Astrocyte of the cerebellum (primary cell): ENCODE measurements around the gene PLA1A.

Experiments
- DNase-seq: peaks from one replicate; pipeline ENCODE4 v3.0.0-alpha.2; 2011; ENCODE audit warnings: low read depth
- H3K4me3 ChIP-seq: 2 replicates; pipeline ENCODE4 v1.5.1; 2011; ENCODE audit warnings: mild to moderate bottlenecking, low read depth, low read length, moderate library complexity
- in situ Hi-C: cut with HindIII; loops from 2 replicates; pipeline ENCODE4 v1.10.0; 2017; ENCODE audit warnings: low sequenced_read_pairs
- TF ChIP-seq, protein P1 (sequence below): IDR thresholded peaks from 2 replicates; pipeline ENCODE4 v1.5.1; 2012; ENCODE audit warnings: low read length, low read depth, moderate library complexity, mild to moderate bottlenecking; ENCODE audit errors: missing control alignments

The PLA1A gene

GRCh38 chr3:119631516-119631915 lies 33.8 kb downstream of the PLA1A start:
- DNase-seq = no peak
- H3K4me3 ChIP-seq = no peak overlapping the region
- in situ Hi-C loops = no loop called here
- TF ChIP-seq, protein P1, sequence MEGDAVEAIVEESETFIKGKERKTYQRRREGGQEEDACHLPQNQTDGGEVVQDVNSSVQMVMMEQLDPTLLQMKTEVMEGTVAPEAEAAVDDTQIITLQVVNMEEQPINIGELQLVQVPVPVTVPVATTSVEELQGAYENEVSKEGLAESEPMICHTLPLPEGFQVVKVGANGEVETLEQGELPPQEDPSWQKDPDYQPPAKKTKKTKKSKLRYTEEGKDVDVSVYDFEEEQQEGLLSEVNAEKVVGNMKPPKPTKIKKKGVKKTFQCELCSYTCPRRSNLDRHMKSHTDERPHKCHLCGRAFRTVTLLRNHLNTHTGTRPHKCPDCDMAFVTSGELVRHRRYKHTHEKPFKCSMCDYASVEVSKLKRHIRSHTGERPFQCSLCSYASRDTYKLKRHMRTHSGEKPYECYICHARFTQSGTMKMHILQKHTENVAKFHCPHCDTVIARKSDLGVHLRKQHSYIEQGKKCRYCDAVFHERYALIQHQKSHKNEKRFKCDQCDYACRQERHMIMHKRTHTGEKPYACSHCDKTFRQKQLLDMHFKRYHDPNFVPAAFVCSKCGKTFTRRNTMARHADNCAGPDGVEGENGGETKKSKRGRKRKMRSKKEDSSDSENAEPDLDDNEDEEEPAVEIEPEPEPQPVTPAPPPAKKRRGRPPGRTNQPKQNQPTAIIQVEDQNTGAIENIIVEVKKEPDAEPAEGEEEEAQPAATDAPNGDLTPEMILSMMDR = no peak

DNA sequence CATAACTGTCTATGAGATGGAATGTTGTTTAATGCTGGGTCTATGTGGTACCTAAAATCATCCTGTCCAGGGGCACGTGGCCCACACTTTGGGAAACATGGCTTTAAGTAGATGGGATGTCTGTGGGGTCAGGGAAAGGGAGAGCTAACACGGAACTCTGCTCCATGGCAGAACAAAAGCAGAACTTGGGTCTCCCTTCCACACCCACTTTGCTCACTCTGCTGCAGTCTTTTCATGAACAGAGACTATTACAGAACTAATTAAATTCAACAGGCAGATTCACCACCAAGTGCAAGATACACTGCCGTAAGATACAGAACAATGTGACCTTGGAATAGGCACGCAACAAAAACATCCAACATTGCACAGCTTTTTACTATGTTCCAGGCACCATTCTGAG lies 34.5 kb downstream of the PLA1A start:
- no peak overlapping the region for H3K4me3 ChIP-seq
- no peak for DNase-seq
- TF ChIP-seq, protein P1 = no peak
- in situ Hi-C loops = no loop called here

DNA sequence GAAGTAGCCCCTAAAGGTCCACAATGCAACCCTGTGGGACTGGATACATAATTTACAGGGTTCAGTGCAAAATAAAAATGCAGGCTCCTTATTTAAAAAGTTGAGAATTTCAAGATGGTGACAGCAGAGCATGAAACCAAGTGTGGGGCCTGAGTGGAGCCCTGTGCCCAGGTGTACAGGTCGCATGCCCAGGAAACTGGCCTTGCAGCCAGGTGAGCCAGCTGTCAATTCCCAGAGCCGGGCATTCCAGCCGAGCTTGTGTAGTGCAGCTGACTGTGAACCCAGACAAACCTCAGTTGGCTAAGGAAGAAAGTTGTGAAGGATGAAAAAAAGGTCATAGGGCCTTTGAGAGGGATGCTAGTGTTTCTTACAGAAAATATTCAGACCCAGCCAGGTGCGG lies 35.1 kb downstream of the PLA1A start:
- in situ Hi-C loops = no loop called here
- H3K4me3 ChIP-seq = no peak overlapping the region
- TF ChIP-seq, protein P1 = no peak
- DNase-seq = no peak

GRCh38 chr3:119635719-119636118 lies 38.0 kb downstream of the PLA1A start:
- TF ChIP-seq, protein P1 = no peak
- no peak for DNase-seq
- in situ Hi-C loops = no loop called here

GRCh38 chr3:119636249-119636648 lies 38.6 kb downstream of the PLA1A start:
- TF ChIP-seq, protein P1 = no peak
- no peak for DNase-seq
- no peak overlapping the region for H3K4me3 ChIP-seq
- in situ Hi-C loops = no loop called here

More at GRCh38 chr3:119635719-119636118, 38.0 kb downstream of the PLA1A start:
- no peak overlapping the region for H3K4me3 ChIP-seq

DNA sequence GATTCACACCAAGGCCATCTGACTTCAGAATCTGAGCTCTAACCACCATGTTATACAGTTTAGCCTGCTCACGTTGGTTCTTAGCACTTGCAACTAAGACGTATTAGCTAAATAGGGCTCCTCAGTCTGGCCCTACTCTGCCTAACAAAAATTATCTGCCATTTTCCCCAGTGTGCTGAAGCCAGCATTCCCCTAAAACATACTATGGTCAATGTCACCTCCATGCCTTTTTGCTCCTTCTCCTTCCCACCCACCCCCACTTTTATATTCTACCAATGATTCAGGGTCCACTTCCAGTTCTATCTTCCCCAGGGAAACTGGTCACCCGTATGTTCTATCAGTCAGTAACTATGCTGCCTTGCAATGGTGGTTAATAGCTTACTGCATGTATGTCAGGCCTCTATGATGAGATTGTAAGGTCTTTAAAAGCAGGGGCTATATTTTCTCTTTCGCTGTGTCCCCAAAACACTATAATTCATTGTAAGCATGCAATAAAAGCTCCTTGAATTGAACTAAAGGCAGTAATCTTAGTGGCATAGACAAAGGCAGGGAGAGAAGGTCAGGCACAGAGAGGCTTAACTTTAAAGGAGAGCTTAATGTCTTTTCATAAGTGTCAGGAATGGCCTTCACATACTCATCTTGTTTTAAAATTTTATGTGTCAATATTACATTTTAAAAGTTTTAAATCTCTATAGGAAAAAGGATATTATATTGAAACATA lies 39.4 kb downstream of the PLA1A start:
- no peak overlapping the region for H3K4me3 ChIP-seq
- TF ChIP-seq, protein P1 = no peak
- no peak for DNase-seq
- in situ Hi-C loops = no loop called here
